Cerebellar nuclear complex (tissue), 1 donor: ENCODE data around the gene TMEM222.
A peak's percentile ranks its signal among the peaks of the same experiment; 100 is the strongest.

Source experiments
- DNase-seq, 2 experiments: peaks; one replicate each; lab custom pipeline; 2025; lab: John Stamatoyannopoulos, UW

TMEM222 gene

DNA sequence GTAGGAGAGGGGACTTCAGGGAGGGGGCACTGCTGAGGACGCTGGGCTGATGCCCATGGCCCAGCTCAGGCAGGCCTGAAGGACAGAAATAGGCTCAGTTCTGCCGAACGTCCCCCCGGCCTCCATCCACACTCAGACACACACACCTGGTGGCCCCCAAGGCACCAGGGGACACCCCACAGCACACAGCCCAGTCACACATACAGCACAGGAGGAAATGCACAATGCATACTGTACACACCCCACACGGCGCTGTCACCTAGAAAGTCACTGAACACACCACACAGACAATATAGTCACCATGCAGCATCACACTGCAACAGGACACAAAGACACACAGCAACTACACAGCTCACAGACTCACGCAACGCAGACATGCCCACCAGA, 20.4 kb downstream of the TMEM222 start:
- no peak for DNase-seq

DNA sequence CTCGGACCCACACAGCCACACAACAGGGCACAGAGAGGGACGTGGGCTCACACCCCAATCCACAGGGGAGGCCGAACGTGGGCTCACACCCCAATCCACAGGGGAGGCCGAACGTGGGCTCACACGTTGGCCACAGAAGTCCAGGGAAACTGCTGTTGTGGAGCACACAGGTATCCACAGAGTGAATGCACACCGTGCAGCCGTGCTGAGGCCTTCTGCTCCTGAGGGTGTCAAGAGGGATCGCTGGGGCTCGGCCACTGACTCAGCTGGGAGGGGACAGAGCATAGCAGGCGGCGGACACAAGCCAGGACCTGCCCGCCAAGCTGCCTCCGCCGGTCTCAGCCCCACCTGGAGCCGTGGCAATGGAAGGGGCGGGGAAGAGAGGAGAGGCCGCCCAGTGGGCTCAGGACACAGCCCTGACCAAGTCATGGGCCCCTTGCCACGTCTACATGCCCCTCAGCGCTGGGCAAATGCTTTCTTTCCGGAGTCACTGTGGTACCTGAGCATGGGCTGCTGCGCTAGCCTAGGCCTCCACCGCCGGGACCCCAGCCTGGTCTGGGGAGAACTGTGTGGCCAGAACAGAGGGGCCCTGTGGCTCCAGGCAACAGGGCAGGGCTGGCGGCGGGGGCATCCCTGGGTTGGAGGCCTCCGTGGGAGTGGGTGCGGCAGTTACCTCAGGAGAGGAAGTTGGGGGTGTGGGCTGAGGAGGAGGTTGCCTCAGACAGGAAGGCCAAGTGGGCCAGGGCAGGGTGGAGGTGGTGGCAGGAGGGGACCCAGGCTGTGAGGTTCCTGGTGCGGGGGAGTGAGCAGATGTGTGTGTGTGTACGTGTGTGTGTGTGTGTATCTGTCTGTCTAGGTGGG, 21.0 kb downstream of the TMEM222 start:
- peak in 1 of 2 experiments; percentile 43 for DNase-seq

DNA sequence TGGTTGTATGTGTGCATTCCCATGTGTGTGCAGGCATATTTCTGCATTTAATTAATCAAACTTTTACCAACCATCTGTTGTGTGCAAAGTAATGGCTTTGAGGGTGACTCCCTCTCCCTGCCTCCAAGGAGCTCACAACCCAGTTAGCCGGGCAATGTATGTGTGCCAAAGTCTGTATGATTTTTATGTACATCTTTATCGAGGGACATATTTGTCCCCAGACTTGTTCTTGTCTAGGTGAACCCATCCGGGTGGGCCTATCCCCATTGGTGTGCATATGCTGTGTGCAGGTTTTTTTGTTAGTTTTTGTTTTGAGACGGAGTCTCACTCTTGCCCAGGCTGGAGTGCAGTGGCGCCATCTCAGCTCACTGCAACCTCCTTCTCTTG, 21.7 kb downstream of the TMEM222 start:
- no peak for DNase-seq

DNA sequence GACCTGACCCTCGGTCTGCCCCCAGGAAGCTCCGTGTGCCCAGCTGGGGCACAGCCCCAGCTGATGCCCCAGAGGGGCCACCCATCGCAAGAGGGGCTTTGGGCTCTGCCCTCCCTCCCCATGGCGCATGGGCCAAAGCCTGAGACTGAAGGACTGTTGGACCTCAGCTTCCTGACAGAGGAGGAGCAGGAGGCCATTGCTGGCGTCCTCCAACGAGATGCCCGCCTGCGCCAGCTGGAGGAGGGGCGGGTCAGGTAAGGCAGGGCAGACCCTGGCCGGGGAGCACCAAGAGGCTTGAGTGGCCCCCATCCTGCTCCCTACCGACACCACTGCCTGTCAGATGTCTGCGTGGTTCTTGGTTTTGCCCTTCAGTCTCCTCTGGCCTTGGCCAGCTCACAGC, 23.3 kb downstream of the TMEM222 start:
- no peak for DNase-seq

DNA sequence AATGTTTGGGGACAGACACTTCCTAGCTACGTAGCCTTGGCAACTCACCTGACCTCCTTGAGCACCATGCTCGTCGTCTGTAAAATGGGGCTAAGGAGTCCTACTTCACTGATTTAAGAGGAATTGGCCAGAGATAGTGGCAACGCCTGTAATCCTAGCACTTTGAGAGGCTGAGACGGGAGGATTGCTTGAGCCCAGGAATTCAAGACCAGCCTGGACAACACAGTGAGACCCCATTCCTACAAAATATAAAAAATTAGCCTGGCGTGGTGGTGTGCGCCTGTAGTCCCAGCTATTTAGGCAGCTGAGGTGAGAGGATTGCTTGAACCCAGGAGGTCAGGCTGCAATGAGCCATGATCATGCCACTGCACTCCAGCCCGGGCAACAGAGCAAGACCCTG, 24.4 kb downstream of the TMEM222 start:
- no peak for DNase-seq

DNA sequence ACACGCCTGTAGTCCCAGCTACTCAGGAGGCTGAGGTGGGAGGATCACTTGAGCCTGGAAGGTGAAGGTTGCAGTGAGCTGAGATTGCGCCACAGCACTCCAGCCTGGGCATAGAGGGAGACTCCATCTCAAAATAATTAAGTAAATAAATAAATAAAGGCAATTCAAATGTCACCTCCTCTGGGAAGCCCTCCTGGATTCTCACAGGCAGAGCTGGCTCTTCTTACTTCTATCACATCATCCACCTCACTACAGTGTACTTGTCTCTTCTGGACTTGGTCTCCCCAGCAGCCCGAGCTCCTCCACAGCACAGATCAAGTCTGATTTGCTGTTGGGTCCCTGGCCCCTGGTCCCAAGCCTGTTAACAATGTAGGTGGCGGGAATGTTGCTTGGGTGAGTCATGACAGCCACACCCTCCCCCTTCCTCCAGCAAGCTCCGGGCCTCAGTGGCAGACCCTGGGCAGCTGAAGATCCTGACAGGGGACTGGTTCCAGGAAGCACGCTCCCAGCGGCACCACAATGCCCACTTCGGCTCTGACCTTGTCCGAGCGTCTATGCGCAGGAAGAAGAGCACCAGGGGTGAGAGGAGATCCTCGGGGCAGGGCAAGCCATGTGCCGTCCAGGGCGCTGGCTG, 25.1 kb downstream of the TMEM222 start:
- DNase-seq, result no peak

DNA sequence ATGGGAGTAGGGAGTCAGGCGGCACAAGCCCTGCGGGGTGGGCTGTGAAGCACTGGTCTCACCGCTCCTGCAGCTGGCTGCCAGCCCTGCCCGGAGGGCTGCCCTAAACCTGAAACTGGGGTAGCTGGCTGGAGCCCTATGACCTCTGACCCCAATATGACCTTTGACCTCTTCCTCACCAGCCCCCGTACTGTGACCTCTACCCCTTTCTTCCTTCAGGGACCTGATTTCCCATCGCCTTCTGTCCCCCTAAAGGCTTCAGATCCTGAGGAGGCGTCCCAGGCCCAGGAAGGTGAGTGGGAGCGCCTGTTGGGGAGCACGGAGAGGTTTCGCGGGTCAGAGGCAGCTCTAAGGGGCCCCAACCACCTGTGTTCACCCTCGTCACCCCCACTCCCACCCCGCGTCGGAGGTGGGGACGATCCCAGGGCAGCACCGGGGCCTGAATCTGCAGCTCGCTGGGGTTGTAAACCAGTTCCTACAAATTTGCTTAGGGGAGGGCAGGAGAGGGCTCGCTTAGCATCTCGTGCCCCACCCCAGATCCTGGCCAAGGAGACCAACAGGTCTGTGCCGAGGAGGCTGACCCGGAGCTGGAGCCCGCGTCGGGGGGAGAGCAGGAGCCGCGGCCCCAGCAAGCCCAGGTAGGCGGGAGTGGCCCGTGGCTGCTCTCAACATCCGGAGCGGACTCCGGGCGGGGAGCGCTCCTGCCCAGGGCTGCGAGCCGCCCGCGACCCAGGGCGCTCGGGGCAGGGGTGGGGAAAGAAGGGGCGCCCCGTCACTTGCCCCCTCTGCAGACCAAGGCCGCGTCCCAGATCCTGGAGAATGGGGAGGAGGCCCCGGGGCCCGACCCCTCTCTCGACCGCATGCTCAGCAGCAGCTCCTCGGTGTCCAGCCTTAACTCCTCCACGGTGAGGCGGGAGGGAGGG, 27.2 kb downstream of the TMEM222 start:
- peak in 1 of 2 experiments; percentile 20 for DNase-seq

DNA sequence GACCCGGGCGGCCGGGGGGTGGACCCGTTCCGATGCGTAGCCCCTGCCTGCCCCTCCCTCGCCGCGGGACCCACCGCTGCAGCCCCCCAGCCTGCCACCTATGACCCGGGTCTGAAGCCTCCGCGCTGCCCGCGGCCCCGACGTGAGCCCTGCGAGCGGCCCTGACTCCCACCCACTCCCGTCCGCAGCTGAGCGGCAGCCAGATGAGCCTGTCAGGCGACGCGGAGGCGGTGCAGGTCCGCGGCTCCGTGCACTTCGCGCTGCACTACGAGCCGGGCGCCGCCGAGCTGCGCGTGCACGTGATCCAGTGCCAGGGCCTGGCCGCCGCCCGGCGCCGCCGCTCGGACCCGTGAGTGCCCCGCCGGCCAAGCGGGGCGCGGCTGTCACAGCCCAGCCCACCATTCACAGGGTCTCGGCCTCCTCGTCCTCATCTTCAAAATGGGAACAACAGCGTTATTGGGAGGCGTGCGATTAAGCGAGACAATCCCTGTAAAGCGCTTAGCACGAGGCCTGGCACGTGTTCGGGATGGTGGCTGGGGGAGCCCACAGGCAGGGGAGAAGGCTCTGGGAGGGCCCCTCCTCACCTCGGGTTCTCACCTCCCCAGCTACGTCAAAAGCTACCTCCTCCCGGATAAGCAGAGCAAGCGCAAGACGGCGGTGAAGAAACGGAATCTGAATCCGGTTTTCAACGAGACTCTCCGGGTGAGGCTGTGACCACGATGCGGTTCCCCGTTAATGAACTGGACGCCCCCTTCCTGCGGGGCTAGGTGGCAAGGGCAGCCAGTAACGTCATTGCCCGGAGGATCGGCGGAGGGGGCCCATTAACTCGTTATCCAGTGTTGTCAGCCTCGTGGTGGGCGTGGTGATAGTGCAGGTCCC, 28.1 kb downstream of the TMEM222 start:
- DNase-seq, result no peak

DNA sequence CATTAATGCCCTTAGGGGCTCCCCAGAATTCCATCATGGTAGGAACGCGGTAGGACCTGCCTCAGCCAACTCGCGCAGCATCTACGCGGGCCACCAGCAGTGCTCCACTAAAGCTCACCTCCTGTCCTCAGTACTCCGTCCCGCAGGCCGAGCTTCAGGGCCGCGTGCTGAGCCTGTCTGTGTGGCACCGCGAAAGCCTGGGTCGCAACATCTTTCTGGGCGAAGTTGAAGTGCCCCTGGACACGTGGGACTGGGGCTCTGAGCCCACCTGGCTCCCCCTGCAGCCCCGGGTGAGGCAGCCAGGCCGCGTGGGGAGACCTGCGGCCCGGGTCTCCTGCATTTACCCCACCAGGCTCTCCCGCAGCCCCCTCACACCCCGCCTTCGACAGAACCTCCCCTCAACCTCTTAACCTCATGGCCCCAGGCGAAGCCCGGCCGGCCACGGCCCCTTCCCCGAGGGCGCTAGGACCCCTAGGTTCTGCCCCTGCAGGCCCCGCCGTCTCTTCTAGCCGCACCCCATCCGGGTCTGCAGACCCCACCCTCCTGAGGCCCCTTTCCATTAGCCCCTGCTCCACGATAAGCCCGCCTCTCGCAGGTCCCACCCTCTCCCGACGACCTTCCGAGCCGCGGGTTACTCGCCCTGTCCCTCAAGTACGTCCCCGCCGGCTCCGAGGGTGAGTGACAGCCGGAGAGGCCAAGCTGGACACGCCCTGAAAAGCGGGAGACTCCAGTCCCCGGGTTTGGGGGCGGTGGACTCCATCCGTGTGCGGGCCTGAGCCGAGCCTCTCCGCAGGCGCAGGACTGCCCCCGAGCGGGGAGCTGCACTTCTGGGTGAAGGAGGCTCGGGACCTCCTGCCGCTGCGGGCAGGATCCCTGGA, 28.9 kb downstream of the TMEM222 start:
- DNase-seq, result no peak

DNA sequence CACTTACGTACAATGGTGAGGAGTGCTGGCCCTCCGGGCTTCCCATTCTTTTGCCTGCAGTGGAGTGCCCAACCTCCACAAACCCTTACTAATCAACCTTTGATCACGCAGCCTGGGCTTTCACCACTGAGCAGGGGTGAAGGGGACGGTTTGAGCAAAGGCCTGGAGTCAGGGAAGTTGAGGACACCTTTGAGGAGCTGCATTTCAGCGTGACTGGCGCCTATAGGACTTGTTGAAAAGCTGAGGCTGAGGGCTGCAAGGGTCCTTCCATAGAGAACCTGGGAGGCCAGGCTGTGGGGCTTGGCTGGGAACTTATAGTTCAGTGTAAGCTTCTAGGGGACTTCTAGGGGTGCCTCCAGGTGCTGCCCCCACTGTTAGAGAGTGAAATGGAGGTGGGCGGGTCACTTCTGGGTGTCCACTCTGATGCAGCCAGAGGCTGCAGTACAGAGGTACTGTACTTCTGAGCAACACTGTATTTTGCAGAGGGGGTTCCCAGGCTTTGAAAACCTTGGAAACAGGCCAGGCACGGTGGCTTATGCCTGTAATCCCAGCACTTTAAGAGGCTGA, 29.7 kb downstream of the TMEM222 start:
- no peak for DNase-seq

DNA sequence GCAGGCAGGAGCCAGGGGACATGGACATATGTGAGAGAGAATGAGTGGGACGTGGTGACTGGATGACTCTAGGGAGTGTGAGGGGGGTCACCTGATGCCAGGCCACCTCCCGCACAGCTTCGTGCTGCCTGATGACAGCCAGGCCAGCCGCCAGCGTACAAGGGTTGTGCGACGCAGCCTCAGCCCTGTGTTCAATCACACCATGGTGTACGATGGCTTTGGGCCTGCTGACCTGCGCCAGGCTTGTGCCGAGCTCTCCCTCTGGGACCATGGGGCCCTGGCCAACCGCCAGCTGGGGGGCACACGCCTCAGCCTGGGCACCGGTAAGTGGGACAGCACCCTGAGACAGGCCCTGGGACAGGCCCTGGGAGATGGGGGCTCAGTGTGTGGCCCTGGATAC, 31.2 kb downstream of the TMEM222 start:
- no peak for DNase-seq

DNA sequence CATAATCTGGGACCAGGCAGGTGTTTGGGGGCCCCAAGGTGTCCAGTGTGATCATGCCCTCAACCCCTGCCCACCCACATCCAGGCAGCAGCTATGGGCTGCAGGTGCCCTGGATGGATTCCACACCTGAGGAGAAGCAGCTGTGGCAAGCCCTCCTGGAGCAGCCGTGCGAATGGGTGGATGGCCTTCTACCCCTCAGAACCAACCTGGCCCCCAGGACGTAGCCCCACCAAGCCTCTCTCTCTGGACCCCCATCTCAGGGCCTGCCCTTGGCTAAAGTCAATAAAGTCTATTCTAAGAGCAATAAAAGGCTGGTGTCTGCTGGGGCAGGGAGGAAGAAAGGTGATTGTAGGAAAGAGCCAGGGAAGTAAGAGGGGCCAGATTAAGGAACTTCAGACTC, 31.7 kb downstream of the TMEM222 start:
- no peak for DNase-seq

DNA sequence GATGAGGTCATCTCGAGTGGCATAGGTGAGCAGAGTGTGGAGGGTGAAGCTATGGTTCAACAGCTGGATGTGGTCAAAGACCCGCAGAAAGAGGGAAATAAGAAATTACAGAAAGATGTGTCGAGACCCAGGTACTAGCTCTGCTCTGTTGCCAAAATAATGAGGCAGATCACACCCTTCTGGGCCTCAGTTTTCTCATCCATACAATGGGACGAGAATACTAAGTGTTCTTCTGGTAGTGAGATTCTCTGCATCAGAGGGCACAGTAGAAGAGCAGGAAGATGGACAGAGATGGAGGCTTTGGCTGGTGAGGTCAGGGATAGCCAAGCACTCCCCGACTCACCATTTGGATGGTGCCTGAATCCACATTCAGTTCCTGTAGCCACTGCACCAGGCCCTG, 33.7 kb downstream of the TMEM222 start:
- no peak for DNase-seq

DNA sequence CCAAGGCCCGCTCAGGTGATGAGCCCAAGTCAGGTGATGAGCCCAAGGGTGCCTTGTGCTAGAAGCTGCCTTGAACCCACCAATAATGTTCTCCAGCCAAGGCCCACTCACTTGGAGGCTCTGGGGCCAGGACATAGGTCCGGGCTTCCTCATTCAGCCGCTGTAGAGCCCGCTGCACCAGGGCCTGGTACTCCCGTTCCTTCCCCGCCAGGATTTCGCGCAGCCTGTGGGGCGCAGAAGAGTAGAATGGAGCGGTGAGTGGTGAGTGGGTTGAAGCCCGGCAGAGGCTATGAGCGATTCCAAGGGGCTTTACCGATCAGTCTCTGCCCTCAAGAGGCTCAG, 34.3 kb downstream of the TMEM222 start:
- no peak for DNase-seq

DNA sequence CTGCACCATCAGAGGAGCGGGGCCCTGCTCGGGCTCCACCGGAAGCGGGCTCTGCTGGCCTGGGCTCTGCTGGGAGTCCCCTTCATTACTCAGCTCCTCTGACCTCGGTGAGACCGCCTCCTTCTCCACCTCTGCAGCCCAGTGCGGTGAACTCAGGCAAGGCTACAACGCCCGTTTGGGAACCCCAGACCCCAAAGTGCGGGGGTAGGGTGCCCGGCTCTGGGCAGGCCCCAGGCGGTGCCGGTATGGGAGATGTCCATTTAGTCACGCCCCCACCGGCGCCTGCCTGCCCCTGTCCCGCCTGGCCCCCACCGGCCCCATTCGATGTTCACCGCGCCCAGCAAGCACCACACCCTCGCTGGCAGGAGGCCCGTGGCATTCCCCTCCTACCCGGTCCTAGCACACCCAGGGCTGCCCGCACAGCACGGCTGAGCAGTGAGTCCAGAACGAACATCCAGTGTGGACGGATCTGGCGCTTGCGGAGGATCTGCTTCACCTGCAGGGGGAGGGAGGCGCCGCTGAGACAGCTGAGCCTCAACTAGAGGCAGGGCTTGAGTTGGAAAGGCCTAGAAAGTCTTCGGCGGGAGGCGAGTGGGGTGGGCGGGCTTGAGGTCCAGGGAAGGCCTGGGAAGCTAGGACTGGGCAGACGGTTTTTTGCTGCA, 34.8 kb downstream of the TMEM222 start:
- DNase-seq, result no peak

DNA sequence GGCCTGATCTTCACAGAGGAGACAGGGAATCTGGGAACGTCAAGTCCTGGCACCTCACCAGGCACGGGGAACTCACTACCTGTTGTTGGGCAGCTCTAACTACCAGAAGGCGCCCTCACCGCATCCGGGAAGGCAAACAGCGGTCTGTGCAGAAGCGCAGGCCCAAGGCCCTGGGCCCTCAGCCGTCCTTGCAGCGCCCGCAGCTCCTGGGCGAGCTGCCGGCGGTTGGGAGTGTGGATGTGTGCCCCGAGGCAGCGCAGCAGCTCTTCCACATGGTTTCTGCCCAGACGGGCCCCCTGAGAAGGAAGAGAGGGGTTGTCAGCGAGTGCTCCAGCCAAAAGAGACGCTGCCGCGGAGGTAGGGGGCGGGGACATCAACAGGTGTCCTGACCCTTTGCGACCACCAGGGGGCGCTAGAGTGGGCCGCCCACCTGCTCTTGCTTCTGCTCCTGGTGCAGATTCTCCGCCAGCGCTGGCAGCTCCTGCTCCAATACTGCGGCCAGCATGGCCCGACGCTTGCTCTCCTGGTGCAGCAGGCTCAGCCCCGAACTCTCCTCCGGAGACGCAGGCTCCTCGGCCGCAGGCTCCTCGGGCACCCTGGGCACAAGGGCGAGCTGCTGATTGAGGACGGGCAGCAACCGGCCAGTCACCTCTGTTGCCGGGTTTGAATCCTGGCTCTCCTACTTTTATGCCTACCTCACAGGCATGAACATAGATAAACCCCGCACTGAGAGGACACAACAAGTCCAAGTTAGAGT, 35.5 kb downstream of the TMEM222 start:
- peak in 1 of 2 experiments; percentile 23 for DNase-seq

DNA sequence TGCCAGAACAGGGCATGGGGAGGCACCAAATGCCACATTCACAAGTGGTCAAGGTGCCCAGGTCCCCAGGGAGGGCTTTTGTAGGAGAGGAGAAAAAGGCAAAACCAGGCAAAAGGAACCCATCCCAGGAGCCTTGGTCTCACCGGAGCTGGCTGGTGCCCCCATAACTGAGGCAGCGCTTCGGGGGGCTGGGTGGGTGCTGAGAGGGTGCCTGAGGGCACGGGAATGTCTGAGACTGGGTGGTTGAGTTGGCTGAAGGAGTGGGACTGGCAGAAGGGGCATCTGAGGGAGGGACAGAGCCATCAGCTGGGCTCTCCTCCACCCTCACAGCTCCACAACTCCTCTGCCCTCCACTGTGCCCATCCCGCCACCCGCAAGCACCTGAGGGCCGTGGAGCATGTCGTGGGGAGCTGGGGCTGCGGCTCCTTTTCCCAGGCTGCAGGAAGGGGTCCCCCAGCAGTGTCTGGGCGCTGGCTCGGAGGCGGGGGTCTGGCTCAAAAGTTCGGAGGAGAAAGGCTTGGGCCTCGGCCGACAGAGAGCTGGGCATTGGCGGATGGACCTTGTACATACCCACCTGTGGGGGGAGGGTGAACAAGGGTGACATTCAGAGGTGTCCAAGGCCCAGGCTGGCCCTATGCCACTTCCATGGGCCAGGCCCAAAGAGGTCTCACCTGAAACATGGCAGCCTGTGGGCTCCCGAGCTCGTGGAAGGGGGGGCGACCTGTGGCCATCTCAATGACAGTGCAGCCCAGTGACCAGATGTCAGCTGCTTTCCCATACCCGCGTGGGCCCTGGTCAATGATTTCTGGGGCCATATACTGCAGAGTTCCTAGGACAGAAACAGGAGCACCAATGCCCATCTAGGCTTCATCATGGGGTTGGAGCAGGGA, 36.3 kb downstream of the TMEM222 start:
- no peak for DNase-seq

DNA sequence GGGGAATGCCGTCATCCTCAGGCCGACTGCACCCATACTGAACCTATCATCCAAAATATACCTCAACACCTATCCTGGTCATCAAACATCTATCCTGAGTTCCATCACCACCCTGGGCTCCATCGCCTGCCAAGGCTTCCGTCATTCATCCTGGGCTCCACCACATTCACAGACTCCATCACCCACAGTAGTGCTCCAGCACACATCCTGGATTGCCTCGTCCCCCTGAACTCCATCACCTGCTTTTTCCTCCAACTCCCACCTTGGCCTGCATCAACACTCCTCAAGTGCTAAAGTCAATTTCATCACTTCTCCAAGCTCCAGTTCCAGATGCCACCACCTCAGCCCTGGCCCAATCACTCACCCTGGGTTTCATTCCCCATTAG, 37.0 kb downstream of the TMEM222 start:
- no peak for DNase-seq
